Activated CD8-positive, alpha-beta memory T cell treated with anti-CD3 and anti-CD28 coated beads for 48 hours (primary cell): Measurements from ENCODE around the gene PADI2.

ENCODE experiments used
- DNase-seq, 3 experiments: peaks; one replicate each; pipeline ENCODE4 v3.0.0-alpha.2; 2020; ENCODE audit warnings: low read depth in 2 of 3, low spot score in 2 of 3

Gene PADI2

GRCh38 chr1:17119076-17119772 lies at the start of gene PADI2:
Gene PADI2 (minus strand): TSS chr1:17119451. CDS start chr1:17119371, 80 bp downstream.
- peak in 2 of 3 experiments; percentile 11 to 17 for DNase-seq

DNA sequence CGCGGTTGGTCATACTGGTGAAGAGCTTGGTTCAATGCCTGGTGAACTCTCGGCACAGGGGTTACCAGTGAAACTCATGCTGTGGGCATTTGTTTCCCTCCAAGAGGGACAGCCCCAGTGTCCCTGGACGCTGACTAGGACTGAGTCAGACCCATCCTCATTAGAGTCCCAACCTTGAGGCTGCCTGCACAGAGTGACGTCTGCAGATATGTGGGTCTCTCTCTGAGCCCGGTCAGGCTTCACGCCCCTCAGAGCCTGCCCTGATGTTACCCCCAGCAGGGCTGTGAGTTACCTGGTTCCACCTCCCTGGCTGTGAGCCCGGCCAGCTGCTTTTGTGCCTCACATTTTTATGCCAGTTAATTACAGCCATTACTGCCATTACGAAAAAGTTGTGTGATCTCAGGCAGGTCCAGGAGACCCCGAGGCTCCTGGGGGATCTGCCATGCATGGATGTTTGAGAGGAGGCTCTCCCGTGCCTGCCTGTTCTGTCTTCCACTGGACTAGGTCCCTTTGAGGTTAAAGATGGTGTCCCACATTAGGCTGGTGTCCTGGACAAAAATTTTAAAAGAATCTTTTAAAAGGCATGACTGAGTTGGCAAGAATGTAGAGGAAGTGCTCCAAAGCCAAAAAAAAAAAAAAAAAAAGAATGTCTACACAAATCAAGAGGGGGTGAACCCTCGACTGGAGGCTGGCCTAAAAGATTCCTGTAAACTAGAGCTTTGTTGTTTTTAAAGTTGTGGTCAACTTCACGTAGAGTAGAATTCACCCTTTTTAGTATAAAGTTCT lies 49.0 kb upstream of the PADI2 start:
- no peak for DNase-seq

GRCh38 chr1:17167786-17168090 lies 48.5 kb upstream of the PADI2 start:
- no peak for DNase-seq

- DNase-seq = no peak
Measured at GRCh38 chr1:17167041-17167785, 48.0 kb upstream of the PADI2 start.

- DNase-seq = no peak
Measured at GRCh38 chr1:17165823-17166222, 46.6 kb upstream of the PADI2 start.

DNA sequence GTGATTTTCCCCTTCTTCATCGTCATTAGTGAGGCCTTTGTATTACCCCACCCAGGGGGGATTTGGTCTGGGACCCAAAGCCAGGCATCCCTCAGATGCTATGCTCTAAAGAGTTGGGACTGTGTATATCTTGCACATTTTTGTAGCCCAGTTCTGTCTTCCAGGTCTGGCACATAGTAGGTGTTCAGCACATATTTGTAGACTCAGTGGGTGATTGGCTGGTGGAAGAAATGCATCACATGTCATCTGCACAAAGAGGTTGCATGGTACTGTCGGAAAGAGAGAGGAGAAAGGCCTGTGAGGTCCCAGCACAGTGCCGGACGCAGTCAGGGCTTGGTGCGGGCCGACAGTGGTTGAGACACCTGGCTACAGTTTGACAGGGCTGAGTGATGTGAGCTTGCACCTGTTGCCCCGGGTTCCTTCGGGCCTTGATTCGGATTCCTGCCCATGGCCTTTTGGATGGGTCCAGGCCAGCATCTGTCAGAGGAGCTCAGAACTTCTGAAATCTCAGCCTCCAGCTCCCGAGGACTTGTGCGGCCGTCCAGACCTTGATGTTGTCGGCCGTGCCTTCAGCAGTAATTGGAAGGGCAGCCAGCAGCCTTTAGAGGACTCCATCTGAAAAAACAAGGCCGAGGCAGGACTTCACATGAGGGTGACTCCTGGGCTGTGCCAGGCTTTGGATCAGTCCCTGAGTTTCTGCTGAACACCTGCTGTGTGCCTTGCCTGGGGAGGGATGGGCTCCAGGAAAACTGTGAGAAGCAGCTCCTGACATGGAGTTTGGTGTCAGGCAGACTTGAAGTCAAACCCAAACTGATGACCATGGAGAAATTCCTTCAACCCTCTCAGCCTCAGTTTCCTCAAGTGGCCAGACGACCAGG lies 44.8 kb upstream of the PADI2 start:
- no peak for DNase-seq

GRCh38 chr1:17163371-17163770 lies 44.1 kb upstream of the PADI2 start:
- no peak for DNase-seq

DNA sequence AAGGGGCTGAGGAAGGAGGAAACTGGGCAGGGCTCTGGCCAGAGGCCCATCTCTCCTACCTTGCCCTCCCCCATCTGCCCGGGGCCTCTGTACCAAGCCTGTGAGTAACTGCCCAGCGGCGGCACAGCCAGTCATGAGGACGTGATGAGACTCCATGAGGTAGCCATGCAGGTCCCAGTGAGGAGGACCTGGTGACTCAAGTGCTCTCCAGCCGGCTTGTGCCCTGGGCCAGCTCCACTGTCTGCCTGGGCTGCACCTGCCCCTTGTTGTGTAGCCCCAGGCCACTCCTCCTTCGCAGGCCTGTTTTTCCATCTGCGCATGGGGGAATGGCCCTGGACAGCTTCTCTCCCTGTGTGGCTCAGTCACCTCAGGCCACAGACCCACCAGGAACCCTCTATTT lies 43.7 kb upstream of the PADI2 start:
- DNase-seq = no peak

DNA sequence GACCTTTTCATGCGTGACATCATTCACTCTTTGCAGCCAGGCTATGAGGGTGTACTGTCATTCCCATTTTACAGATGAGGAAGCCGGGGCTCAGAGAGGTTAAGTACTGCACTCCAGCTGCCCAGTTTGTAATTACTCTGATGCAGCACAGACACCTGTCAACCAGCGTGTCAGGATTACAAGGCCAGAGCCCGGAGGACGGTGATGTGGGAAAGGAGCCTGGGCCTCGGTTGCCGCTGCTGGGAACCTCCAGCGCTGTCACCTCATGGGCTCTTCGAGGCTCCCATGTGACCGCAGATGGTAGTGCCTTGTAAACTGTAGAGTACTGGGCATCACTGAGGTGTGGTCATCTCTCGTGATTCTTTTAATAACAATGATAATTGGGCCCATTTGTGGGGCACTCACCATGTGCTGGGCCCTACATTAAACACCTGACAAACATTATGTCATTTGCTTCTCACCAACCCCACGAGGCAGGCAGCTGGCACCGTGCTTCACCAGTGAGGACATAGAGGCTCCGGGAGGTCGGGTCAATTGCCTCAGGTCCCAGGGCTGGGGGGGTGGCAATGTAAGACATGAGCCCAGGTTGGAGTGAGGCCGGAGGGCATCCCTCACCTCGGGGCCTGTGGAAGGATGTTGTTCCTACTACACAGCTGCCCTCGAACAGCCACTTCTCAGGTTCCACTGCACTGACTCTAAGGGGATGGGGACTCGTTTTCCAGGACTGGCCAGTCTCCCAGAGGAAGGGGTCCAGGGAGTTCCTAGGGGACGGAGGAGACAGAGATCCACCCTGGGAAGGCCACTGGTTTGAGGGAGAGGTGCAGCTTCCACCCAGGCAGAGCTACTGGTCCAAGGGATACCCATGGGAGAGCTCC lies 42.9 kb upstream of the PADI2 start:
- DNase-seq = no peak

DNA sequence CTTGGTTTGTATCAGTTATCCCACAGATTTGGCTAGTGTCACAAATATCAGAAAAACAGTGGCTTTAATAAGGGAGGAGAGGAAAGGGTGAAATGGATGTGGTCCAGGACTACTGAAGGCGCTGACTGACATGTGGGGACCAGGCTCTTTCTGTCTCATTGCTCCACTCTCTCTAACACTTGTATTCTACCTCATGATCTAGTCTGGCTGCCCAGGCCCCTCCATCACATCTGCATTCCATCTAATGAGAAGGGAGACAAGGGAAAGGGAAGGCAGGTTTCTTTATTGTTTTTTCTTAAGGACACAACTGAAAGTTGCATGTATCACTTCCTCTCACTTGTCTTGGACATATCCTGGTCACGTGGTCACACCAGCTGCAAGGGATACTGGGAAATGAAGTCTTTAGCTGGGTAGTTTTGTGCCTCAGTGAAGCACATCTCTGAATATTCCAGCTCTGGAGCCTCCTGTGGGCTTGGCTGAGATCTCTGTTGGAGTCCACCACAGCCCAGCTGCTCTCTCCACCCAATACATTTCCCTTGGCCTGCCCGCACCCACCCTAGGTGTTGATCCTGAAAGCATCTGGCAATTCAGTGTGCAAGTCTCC lies 42.0 kb upstream of the PADI2 start:
- no peak for DNase-seq

- DNase-seq = no peak
Measured at GRCh38 chr1:17158961-17159360, 39.7 kb upstream of the PADI2 start.

- no peak for DNase-seq
Measured at GRCh38 chr1:17156108-17156507, 36.9 kb upstream of the PADI2 start.

GRCh38 chr1:17155257-17155920 lies 36.1 kb upstream of the PADI2 start:
- DNase-seq = no peak

DNA sequence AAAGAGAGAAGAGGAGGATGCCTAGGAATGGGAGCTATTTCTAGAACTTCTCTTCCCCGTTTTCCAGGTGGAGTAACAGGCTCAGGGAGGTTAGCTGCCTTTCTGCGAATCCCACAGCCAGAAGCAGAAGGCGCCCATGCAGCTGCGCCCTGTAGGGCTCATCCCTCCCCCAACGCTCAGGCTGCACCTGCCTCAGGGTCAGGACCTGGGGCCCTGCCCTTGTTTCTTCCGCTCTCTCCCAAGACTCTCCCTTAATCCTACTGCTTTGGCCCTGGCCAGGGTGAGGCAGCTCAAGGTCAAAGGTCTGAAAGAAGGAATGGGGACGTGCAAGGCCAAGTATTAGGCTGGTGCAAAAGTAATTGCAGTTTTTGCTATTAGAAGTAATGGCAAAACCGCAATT lies 30.5 kb upstream of the PADI2 start:
- DNase-seq = no peak

DNA sequence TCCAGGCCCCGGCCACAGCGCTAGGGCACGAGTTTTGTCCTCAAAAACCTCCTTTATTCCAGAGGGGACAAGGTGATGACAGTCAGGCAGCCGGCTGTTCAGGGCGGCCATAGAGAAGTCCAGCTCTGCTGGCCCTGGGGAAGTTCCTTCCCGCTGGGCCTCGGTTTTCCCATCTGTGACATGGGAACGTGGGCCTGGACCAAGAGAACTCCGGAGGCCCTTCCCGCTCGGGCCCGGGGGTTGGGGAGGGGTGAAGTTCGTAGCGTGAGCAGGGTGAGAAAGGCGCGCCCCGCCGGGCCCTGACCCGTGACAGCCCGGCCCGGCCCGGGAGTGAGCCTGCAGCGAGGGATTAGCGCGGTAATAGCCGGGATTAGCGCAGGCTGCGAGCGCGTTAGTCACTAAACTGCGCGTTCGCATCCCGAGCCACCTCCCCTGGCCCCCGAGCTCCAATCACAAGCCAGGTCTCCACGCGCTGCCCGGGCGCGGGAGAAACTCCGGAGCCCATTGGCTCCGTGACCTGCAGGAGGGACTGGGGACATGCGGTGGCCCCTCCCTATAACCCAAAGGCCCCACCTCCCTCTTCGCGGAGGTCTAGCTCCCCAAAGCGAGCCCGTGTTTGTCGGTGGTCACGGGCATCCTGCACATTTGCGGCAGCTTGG lies 29.8 kb upstream of the PADI2 start:
- DNase-seq = no peak

- no peak for DNase-seq
Measured at GRCh38 chr1:17145648-17146047, 26.4 kb upstream of the PADI2 start.

DNA sequence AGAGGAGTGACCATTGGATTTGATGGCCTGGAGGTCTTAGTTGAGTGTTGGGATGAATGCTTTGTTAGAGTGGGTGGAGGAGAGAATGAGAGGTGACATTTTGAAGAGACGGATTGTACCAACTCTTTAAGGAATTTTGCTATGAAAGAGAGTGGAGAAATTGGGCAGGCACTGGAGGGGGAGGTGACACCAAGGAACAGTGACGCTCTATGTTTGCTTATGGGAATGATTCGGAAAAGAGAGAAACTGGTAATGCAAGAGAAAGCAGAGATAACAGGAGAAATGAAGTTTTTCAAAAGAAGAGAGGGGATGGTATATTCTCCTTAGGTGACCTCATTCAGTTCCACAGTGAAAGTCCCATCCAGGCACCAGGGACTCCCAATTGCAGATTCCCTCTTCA lies 24.5 kb upstream of the PADI2 start:
- DNase-seq = no peak

DNA sequence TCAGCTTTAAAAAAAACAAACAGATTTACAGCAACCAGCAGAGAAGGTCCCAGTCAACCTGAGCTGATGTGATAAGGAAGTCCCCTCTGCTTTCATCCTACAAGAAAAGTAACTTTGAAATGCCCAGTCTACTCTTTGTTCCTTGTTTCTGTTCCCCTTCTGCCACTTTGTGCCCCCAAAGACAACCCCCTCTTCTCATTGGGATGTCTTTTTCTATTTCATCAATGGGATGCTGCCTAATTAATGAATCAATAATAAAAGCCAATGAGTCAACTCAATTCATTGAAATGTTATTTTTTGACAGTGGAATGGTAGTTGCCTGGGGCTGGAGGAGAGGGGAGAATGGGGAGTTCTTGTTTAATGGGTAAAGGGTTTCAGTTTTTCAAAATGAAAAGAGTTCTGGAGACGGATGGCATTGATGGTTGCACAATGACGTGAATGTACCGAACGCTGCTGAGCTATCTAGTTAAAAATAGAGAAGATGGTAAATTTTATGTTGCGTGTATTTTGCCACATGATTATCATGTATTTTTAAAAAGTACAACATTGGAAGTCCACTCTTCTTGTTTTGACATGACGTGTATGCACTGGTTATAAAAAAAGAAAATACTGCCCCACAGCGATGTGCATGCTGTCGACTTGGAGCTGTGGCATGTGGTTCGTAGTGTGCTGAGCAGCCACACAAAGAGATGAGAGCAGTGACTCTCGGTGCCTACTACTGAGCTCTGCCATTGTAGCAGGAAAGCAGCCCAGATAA lies 22.4 kb upstream of the PADI2 start:
- DNase-seq = no peak
